Uterus (tissue), 2 donors: Measurements from ENCODE around the gene NRXN3.

ENCODE experiments used
- CTCF ChIP-seq, 4 experiments: fragments of 200-600 bp in 2 of 4; fragments of 450-650 bp in 2 of 4; sonication (generic) in 2 of 4; IDR thresholded peaks; one replicate each; pipeline ENCODE4 v1.5.1; 2016 to 2019; ENCODE audit warnings: antibody characterized with exemption in 4 of 4, mild to moderate bottlenecking in 2 of 4, moderate library complexity in 1 of 4
- POLR2A ChIP-seq, 2 donors: fragments of 450-650 bp; IDR thresholded peaks; one replicate each; pipeline ENCODE4 v1.6.1; 2016; ENCODE audit warnings: antibody characterized with exemption in 2 of 2, mild to moderate bottlenecking in 1 of 2, moderate library complexity in 1 of 2

- TF ChIP-seq CTCF (IDR thresholded peaks at IDR 0.05) (no peak), POLR2A (IDR thresholded peaks at IDR 0.05) (no peak)
Measured at GRCh38 chr14:79573486-79573885, 1403.3 kb downstream of the NRXN3 start.
